ENCODE measurements around the gene GOLGA8A.
"Not testable (repeated sequence)": the region's sequence is repeated elsewhere in the genome, so short reads cannot be mapped to it uniquely, and the experiment has no call there.

The GOLGA8A gene

DNA sequence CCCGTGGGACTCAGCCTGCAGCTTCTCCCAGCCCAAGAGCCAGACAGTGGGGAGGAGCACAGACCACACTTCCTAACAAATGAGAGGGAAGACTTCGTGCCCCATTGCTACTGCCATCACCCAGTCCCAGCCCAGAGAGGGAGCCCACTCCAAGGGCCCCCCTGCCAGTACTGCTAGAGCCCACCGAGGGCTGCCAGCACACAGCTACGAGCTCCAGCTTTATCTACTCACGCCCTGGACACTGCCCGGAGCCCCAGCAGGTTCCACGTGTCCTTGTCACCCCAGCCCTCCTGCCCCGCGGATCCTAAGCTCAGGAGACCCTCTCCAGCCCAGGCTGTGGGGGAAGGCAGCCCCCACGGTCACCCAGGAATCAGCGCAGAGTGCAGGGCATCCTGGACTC is 1.9 kb downstream of the GOLGA8A start:
- no peak overlapping the region for H3K27ac ChIP-seq
- TF ChIP-seq, protein P1, sequence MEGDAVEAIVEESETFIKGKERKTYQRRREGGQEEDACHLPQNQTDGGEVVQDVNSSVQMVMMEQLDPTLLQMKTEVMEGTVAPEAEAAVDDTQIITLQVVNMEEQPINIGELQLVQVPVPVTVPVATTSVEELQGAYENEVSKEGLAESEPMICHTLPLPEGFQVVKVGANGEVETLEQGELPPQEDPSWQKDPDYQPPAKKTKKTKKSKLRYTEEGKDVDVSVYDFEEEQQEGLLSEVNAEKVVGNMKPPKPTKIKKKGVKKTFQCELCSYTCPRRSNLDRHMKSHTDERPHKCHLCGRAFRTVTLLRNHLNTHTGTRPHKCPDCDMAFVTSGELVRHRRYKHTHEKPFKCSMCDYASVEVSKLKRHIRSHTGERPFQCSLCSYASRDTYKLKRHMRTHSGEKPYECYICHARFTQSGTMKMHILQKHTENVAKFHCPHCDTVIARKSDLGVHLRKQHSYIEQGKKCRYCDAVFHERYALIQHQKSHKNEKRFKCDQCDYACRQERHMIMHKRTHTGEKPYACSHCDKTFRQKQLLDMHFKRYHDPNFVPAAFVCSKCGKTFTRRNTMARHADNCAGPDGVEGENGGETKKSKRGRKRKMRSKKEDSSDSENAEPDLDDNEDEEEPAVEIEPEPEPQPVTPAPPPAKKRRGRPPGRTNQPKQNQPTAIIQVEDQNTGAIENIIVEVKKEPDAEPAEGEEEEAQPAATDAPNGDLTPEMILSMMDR (IDR thresholded peaks at IDR 0.05), result no peak
- no peak for TF ChIP-seq ZFX (IDR thresholded peaks at IDR 0.05; ENCODE audit: borderline replicate concordance)

DNA sequence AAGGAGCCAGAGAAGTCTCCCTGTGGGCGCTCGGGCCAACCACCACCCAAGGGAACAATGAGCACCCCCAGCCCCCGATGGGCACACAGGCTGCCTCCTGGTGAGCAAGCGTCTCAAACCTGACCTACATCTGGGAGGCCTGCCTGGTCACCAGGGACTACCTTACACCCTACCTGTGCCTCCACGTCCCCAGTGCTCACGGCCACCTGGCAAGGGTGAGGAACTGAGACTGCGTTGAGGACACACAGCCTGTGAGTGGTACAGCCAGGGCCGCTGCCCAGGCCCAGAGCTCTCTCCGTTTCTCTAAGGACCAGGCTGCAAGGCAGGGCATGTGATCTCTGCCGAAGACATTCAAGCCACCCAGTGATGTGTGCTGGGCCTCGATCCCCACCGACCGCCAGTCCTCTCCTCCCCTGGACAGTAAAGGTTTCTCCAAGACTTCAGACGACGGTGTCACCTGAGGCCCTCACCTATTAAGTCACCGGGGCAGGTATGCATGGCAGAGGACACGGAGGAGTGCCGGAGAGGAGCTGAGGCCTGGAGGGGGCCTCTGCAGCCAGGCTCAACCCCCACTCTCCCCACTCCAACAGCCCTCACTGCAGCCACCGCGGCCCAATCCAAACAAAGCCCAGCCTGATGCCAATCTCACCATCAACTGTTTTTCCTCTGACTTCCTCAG is 2.8 kb downstream of the GOLGA8A start:
- TF ChIP-seq ZFX (IDR thresholded peaks at IDR 0.05; ENCODE audit: borderline replicate concordance), result no peak
- no peak overlapping the region for H3K27ac ChIP-seq

DNA sequence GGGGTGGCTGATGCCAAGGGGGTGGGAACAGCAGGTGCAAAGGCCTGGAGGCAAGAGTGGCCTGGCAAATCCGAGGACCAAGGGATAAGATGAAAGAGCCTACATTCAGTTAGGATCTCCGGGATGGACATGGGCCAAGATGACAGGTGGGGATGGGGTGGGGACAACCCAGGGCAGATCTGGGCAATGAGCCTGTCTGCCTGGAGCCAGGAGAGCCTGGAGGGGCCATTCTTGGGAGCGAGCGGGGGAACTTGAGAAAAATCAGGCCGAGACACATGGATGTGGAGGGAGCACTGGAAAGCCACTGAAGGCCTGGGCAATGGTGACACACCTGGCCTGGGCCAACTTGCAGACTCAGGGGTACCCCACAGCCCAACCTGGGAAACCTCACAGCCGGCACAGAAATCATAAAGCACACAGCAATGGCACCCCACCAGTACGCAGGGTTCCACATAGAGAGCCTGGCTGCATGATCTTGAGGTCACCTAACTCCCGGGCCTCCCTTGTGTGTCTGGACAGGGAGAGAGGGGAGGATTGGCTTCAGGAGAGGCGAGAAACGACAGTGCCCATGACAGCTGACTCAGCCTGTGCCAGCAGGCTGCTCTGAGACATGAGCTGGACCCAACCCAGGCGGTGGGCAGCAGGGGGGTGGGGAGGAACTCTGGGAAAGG is 3.5 kb downstream of the GOLGA8A start:
- H3K27ac ChIP-seq, result not testable (repeated sequence)

DNA sequence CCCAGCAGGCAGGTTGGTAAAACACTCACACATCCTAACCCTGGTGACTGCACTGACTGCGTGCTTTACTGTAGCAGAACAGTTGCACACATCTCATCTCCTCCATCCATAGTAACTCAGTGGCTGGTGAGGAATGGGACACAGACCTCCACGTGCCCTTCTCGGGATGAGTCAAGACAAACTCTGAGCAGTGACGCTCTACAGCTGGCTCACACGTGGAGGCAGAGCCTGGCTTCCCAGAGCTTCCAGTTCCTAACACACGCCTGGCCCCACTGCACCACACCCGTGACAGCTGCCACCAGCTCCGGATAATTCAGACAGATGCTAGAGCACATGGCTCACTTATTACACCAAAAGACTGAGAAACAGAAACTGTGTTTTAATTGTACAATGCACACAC is 7.0 kb downstream of the GOLGA8A start:
- H3K27ac ChIP-seq, result not testable (repeated sequence)

DNA sequence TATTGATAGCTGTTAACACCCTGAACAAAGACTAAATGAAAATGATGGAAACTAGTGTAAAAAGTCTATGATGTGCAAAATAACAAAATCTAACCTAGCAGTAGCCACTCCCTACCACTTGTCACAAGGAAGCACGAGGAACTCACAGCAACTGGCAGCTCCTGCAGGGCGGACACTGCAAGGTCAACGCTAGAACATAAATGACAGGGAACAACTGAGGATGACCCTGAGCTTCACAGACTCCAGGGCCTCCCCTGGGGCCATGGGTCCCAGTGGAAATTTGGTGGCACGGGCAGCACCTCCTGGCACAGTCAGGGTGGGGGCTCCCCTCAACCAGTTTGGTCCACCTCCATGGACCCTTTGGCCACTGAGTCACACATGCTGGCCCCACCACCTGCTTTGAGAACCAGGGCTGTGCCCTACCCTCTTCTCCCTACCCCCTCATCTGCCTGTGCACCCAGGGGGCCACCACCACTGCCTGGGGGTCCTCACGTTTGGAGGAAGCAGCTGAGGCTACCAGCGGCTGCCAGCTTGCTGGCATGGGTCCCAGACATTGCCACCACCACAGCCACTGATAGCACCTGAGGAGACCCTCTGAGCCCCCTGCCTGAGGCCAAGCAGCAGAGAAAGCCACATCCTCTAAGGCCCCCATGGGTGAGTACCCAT is 14.1 kb downstream of the GOLGA8A start:
- H3K27ac ChIP-seq, result not testable (repeated sequence)

DNA sequence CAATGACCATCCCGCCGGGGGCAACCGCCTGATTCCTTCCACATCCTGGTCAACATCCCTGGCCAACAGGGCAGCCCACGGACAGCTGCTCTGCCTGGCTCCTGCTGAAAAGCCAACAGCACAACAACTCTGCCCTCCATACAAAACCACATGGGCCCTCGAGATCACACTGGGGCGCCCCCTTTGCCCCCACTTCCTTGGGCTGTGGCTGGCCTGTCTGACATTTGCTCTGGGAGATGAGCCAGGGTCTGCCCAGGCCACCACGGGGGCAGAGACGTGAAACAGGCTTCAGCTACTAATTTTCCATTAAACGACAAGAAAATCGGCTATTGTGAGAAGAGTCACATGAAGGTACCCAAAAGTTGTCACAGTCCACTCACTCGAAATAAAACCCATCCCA is 16.7 kb downstream of the GOLGA8A start:
- not testable (repeated sequence) for H3K27ac ChIP-seq

DNA sequence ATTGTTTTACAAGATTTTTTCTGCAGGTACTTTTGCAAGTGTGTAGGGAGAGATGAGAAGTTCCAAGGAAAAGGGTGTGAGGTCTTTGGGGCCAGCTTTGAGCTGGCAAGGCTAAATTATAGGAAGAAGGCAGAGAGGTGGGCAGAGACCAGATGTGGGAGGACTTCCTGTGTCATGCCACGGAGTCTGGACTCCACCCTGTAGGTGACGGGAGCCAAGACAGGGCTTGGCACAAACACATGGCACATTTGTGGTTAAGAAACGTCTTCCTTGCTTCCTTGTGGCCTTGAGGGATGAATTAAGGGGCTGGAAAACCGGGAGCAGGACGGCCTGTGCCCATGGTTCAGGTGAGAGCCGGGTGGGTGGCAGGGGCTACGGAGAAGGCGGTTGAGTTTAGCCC is 19.2 kb downstream of the GOLGA8A start:
- not testable (repeated sequence) for H3K27ac ChIP-seq

DNA sequence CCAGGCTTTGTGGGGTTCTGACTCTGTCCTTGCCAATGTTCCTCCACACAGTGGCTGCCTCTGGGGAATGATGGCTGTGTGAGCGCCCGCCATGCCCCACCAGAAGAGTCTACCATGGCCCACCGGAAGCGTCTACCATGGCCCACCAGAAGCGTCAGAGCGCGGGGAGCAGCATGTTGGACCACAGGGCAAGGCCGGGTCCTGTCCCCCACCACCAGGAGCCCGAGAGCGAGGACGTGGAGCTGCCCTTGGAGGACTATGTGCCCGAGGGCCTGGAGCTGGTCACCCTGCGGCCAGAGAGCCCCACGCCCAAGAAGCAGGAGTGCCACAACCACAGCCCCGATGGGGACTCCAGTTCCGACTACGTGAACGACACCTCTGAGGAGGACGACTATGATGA is 28.1 kb downstream of the GOLGA8A start:
- H3K27ac ChIP-seq, result not testable (repeated sequence)

DNA sequence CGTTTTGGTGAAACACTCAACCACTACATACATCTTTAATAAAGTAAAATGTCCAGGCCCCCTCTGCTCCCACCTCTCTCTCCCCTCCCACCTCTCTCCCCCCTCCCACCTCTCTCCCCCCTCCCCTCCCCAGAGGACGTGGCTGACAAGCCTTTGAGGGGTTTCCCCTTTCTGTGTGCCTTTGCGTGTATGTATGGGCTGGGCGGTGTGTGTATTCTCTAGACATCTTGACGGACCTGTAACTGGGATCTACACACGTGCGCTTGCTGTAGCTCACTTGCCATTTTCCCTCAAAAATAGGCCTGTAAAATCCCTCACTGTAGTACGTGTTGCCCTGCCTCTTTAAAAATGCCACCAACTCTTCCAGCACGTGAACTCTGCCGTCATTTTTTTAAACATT is 28.6 kb downstream of the GOLGA8A start:
- not testable (repeated sequence) for H3K27ac ChIP-seq

DNA sequence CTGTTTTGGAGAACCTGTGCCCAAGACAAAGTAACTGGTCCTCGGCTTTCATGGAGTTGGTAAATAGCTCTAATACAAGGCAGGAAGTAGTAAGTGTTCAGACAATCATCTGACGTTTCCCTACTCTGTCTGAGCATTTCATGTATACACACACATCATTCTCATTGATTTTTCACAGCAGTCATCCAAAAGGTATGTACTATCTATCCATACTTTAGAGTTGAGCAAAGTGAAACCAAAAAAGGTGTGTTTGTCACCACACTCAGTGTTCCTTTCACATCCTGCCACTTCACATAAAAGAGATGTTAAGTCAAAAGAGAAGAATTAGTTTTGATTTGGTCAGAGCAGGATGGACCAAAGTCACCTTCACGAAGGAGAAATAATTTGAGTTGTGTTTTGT is 33.7 kb downstream of the GOLGA8A start:
- H3K27ac ChIP-seq, result not testable (repeated sequence)

DNA sequence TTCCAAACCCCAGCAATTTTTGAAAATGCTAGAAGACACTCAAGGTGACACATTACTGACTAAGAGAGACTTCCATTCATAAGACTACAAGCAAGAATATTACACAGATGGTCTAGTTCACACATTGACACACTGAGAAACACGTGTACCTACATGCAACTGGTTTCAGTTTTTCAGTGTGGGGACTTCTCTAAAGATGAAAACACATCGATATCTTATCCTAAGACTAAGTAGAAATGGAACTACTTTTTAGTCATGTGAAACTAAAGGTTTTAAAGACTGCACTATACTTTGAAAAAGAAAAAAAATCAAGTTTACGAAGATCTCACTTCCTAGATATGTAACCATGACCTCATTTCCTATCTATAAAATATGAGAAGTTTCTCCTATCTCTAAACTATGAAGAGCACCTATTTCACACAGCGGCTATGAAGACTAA is 34.4 kb downstream of the GOLGA8A start:
- not testable (repeated sequence) for H3K27ac ChIP-seq

DNA sequence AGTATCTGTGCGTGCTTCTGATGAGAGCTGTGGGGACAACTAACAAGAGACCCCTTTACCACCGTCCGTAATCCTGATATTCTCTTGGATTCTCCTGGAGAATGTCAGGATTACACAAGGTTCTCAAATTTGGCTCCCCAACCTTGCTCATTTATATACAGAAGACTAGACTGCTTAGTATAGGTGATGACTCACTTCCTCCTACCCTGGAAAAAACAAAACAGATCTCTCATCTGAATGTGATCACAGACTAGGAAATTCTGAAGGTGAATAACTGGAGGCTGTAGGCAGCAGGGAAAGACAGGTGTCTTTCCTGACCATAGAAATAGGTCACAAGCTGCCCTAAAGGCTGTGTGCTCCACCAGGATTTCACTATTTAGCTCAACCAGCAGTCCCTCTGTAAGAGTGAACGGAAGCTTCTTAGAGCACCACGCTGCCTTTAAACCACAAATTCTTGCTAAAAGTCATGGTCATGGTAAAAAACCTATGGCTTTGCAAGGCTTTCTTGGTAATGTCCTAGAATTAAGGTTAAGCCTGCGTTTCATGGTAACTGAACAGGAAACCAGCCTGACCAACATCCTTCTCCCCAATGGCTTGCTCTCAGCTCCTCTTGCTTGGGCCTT is 39.9 kb downstream of the GOLGA8A start:
- not testable (repeated sequence) for H3K27ac ChIP-seq

DNA sequence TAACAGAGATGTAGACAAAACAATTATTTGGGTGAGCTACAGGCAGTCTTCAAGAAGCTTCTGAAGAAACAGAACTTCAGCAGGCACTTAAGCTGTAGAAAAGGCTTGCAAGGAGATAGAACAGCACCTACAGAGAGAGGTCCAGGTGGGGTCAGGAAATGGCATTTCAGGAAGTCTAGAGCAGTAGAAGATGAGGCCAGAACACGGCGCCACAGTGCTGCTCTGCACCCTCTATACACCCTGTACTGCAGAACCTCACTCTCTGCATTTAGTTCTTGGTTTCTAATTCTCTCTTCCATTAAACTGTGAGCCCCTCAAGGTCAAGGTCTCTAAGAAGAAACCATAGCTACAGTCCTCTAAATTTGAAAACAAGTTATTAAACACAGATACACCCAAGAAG is 44.6 kb downstream of the GOLGA8A start:
- not testable (repeated sequence) for H3K27ac ChIP-seq

DNA sequence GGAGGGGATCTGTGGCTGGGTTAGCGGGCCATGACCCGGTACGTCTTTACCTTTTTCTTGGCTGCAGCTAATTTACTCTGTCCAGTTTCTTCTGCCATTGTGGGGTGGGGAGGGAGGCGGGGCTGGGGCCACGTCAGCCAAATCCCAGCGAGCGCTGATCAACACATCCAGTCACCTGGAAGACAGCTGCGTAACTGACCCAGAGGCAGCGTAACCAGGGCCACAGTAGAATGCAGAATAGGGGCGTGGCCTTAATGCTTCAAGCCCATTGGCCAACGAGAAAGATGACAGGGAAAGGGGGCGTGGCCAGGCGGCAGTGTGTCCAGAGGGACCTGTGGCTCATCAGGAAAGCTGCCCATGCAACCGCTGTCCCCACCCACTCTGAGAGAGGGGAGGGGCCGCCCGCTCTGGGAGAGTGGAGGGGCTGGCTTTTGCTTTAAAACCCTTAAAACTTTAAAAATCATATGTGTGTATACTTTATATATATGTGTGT is 48.0 kb downstream of the GOLGA8A start:
- not testable (repeated sequence) for H3K27ac ChIP-seq
